ENCODE data around the gene GGN.
"Not testable (repeated sequence)": the region's sequence is repeated elsewhere in the genome, so short reads cannot be mapped to it uniquely, and the experiment has no call there.

DNA sequence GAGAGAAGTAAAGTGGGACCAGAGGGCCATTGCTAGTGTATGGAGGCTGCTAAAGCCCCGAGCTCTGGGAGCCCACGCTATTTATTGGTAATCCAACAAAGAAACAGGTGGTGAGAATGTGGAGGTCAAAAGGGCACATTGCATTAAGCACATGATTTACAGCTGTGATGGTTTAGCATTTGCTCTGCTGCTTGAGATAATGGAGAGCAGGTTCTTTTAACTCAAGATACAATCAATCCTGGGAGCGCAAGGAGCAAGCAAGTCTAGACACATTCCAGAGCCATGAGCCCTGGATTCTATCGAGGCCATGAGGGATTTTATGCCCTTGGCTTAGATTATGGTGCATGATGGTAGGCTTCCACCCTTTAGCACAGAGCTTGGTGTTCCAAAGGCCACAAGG, 48.8 kb downstream of the GGN start:
- TF ChIP-seq CTCF (IDR thresholded peaks at IDR 0.05; ENCODE audit: insufficient read depth, low read depth, low read length); EZH2 (IDR thresholded peaks at IDR 0.05; ENCODE audit: insufficient read depth, low read length): not testable (repeated sequence)
